ENCODE measurements around the gene ANXA11.
"Not testable (repeated sequence)": the region's sequence is repeated elsewhere in the genome, so short reads cannot be mapped to it uniquely, and the experiment has no call there.

The ANXA11 gene

GRCh38 chr10:80144067-80144695 is 61.2 kb downstream of the ANXA11 start:
- DNase-seq = peak; percentile 48

- no peak for DNase-seq
Observed at GRCh38 chr10:80141696-80142460, 63.5 kb downstream of the ANXA11 start.

- DNase-seq = no peak
Observed at GRCh38 chr10:80140251-80140650, 65.1 kb downstream of the ANXA11 start.

GRCh38 chr10:80139265-80139664 is 66.1 kb downstream of the ANXA11 start:
- DNase-seq = no peak

GRCh38 chr10:80137920-80138319 is 67.4 kb downstream of the ANXA11 start:
- no peak for DNase-seq

- no peak for DNase-seq
Observed at GRCh38 chr10:80137031-80137862, 68.1 kb downstream of the ANXA11 start.

GRCh38 chr10:80136134-80136571 is 69.2 kb downstream of the ANXA11 start:
- DNase-seq = no peak

- not testable (repeated sequence) for DNase-seq
Observed at GRCh38 chr10:80133687-80134086, 71.7 kb downstream of the ANXA11 start.

- DNase-seq = no peak
Observed at GRCh38 chr10:80133206-80133605, 72.1 kb downstream of the ANXA11 start.

- no peak for DNase-seq
Observed at GRCh38 chr10:80132299-80133139, 72.8 kb downstream of the ANXA11 start, which contains the start of gene PLAC9. TSS of gene PLAC9 (plus strand) at chr10:80132730. CDS start at chr10:80132763, 33 bp downstream.

GRCh38 chr10:80131499-80131901 is 73.8 kb downstream of the ANXA11 start:
- no peak for DNase-seq

- DNase-seq = no peak
Observed at GRCh38 chr10:80126876-80127275, 78.5 kb downstream of the ANXA11 start.

GRCh38 chr10:80122746-80123145 is 82.6 kb downstream of the ANXA11 start:
- no peak for DNase-seq

GRCh38 chr10:80122110-80122710 is 83.1 kb downstream of the ANXA11 start:
- DNase-seq = no peak

- no peak for DNase-seq
Observed at GRCh38 chr10:80118669-80119068, 86.7 kb downstream of the ANXA11 start.

GRCh38 chr10:80110986-80111385 is 94.4 kb downstream of the ANXA11 start:
- no peak for DNase-seq

GRCh38 chr10:80108576-80109239 is 96.6 kb downstream of the ANXA11 start:
- DNase-seq = no peak

GRCh38 chr10:80104066-80104926 is 101.0 kb downstream of the ANXA11 start:
- peak; percentile 26 for DNase-seq

Data from NCI-H526 treated with DMSO at 0.1 percent for 48 hours (cell line).